Coronary artery (tissue), 2 donors: ENCODE measurements around the gene WASF2.
A peak's percentile ranks its signal among the peaks of the same experiment; 100 is the strongest.

Experiments used
- DNase-seq: peaks from one replicate; pipeline ENCODE4 v3.0.0-alpha.2; 2017; ENCODE audit warnings: low spot score
- H3K27ac ChIP-seq, 2 donors: fragments of 200-600 bp; sonication (generic); one replicate each; pipeline ENCODE4 v1.5.1; 2016 to 2019
- H3K4me3 ChIP-seq: fragments of 200-600 bp; sonication (generic); 2 replicates; pipeline ENCODE4 v1.5.1; 2016; ENCODE audit warnings: mild to moderate bottlenecking, moderate library complexity
- TF ChIP-seq, protein P1 (sequence below): fragments of 200-600 bp; sonication (generic); IDR thresholded peaks from one replicate; pipeline ENCODE4 v1.5.1; 2019; ENCODE audit warnings: antibody characterized with exemption

The WASF2 gene

DNA sequence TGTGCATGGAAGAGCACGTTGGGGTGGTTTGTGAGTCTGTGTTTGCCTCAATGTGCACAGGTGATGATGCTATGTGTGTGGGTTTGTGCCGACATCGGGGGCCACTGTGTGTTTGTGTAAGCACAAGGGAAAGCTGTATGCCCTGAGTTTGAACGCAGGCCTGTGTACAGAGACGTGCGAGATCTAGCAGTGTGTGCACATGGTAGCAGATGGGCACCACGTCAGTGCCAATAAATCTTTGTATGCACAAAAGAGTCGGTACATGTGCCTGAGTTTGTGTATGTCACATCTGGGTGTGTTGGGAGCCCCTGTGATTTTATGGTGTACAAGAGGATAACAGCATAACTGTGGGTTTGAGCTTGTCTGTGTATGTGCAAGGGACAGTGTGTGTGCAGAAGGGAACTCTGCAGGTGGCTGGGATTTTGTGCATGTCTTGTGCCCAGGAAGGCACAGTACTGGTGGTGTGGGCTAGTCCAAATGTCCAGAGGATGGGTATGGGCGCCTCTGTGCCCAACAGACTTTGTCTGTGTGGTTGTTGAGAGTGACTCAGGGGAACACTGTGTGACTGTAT lies 32.0 kb upstream of the WASF2 start:
- TF ChIP-seq, protein P1, sequence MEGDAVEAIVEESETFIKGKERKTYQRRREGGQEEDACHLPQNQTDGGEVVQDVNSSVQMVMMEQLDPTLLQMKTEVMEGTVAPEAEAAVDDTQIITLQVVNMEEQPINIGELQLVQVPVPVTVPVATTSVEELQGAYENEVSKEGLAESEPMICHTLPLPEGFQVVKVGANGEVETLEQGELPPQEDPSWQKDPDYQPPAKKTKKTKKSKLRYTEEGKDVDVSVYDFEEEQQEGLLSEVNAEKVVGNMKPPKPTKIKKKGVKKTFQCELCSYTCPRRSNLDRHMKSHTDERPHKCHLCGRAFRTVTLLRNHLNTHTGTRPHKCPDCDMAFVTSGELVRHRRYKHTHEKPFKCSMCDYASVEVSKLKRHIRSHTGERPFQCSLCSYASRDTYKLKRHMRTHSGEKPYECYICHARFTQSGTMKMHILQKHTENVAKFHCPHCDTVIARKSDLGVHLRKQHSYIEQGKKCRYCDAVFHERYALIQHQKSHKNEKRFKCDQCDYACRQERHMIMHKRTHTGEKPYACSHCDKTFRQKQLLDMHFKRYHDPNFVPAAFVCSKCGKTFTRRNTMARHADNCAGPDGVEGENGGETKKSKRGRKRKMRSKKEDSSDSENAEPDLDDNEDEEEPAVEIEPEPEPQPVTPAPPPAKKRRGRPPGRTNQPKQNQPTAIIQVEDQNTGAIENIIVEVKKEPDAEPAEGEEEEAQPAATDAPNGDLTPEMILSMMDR: no peak
- peak overlapping the region; percentile 55 for H3K4me3 ChIP-seq
- peak overlapping the region in 1 of 2 donors; percentile 81 for H3K27ac ChIP-seq
- no peak for DNase-seq

DNA sequence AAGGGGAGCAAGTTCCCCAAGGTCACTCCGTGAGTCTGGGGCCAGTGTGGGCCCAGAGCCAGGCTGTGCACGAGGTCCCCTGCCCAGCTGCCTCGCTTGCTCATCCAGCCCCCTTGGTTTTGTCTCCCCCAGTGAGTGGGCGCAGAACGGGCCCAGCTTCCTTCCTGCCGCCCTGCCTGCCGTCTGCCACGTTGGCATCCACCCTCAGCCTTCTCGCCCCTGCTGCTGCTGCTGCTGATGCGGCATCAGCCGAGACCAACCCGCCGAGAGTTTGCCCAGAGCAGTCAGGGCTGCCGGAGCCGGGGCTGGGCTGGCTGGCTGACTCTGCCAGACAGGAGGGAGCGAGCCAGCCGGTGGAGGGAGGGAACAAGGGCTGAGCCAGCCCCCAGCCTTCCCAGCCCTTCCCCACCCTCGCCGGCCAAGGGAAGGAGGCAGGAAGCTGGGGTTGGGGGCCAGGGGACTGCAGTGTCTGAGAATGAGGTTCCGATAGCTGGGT lies 31.4 kb upstream of the WASF2 start:
- TF ChIP-seq, protein P1: no peak
- H3K4me3 ChIP-seq: peak overlapping the region; percentile 55
- H3K27ac ChIP-seq: peak overlapping the region; percentile 28 to 81
- DNase-seq: no peak

DNA sequence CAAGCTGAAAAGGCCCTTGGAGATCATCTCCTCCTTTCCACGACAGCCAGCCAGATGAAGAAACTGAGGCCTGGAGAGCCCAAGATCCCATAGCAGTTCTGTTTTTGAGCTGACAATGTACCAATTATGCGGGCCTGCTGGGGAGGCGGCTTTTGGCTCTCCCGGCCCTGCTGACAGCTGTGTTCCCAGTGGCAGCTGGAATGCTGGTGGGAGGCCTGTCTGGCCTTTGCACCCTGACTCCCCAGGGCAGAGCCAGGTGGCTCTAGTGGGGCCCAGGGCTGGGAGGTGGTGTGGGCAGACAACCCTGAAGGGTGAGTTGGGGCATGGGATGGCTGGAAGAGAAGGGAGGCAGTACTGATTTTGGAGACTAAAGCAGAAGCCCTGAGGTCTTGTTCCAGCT lies 30.7 kb upstream of the WASF2 start:
- peak overlapping the region; percentile 28 to 81 for H3K27ac ChIP-seq
- no peak for DNase-seq
- no peak overlapping the region for H3K4me3 ChIP-seq
- TF ChIP-seq, protein P1: no peak

DNA sequence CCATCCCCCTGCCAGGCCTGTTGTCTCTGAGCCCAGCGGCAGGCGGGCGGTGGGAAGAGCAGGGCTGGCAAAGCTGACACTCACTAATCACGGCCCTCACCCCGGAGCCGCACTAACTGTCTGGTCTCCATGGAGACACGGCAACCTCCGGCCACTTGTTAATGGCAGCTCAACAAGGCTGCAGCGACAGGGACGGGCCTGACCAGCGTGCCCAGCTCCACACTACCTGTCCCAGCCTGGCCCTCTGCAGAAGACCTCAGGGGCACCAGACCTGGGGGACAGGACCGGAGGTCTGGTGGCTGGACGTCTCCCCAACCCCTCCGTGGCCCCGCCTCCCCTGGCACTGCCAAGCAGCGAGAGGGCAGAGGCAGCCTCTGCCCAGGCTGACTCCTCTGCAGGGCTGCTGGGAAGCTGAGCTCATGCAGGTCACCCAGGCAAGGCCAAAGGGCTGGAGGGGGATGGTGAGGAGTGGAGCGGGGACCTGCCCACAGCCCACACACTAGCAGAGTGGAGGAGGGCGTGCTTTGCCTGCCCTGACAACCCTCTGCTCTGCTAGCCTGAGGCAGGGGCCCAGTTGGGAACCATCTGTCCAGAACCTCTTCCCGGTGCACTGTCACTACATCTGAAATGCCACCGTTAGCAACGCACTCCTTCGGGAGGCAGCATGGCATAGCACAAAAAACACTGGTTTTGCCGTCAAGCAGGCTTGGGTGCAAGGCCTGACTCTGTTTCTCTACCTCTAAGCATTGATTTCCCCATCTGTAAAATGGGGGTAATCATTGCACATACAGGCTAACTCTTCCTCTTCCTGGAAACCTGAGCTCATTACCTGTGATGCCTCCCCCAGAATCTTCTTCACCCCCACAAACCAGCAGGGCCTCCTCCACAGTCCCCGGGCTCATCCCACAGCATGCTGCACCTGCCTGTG lies 29.6 kb upstream of the WASF2 start:
- no peak for DNase-seq
- TF ChIP-seq, protein P1: no peak
- H3K27ac ChIP-seq: peak overlapping the region; percentile 27 to 81
- peak overlapping the region; percentile 22 for H3K4me3 ChIP-seq

DNA sequence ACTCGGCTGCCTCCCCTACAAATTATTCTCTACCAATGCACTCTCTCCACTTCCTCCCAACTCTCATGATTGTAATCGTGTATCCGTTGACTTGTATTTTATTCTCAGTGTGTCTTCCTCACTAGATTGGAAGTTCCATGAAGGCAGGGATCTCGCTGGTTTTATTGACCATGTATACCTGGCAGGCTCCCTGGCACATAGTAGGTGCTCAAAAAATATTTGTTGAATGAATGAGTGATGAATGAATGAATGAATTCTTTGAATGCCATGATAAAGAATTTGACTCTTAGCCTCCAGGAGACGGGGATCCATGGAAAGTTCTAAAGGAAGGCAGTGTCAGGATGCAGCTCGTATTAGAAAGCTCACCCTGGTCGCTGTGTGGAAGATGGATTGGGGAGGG lies 28.8 kb upstream of the WASF2 start:
- no peak for DNase-seq
- peak overlapping the region in 1 of 2 donors; percentile 27 for H3K27ac ChIP-seq
- TF ChIP-seq, protein P1: no peak
- H3K4me3 ChIP-seq: no peak overlapping the region

DNA sequence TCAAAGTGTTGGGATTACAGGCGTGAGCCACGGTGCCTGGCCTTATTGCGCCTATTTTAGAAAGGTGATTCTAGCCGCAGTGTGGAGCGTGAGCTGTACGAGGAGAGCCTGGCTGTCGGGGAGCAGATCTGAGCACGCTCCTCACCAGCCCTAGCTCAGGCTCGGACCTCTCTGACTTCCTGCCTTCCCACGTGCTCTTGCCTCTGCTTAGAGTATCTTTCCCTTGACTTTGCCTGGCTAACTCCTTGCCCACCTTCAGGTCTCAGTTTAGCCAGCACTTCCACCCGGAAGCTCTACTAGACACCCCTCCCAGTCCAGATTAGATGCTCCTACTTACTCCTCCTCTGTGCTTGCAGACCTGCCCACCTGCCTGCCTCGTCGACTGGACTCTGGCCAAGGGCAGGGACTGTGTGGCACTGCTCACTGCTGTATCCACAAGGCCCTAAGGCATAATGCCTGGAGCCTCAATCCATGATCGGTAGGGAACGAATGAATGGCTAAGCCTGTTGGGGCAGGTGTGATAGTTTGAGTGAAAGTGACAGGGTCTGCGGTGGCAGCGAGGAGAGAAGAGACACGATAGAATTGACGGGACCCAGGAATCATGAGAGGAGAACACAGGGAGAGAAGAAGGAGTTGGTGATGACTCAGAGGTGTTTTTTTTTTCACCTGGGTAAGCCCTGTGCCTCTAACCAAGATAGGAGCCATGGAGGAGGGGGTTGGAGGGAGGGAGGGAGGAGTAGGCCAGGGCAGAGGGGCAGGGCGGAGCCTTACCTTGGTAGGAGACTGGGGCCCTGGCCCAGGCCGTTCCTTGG lies 28.1 kb upstream of the WASF2 start:
- TF ChIP-seq, protein P1: no peak
- no peak for DNase-seq
- H3K27ac ChIP-seq: peak overlapping the region in 1 of 2 donors; percentile 61
- H3K4me3 ChIP-seq: no peak overlapping the region
